Uterus (tissue), 2 donors: Measurements from ENCODE around the gene USP53.
"Not testable (repeated sequence)": the region's sequence is repeated elsewhere in the genome, so short reads cannot be mapped to it uniquely, and the experiment has no call there.

Source experiments
- POLR2A ChIP-seq, 2 donors: fragments of 450-650 bp; IDR thresholded peaks; one replicate each; pipeline ENCODE4 v1.6.1; 2016; ENCODE audit warnings: antibody characterized with exemption in 2 of 2, mild to moderate bottlenecking in 1 of 2, moderate library complexity in 1 of 2
- TF ChIP-seq, protein P1 (sequence below), 4 experiments: fragments of 200-600 bp in 2 of 4; fragments of 450-650 bp in 2 of 4; sonication (generic) in 2 of 4; IDR thresholded peaks; one replicate each; pipeline ENCODE4 v1.5.1; 2016 to 2019; ENCODE audit warnings: antibody characterized with exemption in 4 of 4, mild to moderate bottlenecking in 2 of 4, moderate library complexity in 1 of 4

DNA sequence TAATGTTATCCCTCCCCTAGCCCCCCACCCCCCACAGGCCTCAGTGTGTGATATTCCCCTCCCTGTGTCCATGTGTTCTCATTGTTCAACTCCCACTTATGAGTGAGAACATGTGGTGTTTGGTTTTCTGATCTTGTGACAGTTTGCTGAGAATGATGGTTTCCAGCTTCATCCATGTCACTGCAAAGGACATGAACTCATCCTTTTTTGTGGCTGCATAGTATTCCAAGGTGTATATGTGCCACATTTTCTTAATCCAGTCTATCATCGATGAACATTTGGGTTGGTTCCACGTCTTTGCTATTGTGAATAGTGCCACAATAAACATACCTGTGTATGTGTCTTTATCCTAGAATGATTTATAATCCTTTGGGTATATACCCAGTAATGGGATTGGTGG, 38.5 kb downstream of the USP53 start:
- TF ChIP-seq, protein P1, sequence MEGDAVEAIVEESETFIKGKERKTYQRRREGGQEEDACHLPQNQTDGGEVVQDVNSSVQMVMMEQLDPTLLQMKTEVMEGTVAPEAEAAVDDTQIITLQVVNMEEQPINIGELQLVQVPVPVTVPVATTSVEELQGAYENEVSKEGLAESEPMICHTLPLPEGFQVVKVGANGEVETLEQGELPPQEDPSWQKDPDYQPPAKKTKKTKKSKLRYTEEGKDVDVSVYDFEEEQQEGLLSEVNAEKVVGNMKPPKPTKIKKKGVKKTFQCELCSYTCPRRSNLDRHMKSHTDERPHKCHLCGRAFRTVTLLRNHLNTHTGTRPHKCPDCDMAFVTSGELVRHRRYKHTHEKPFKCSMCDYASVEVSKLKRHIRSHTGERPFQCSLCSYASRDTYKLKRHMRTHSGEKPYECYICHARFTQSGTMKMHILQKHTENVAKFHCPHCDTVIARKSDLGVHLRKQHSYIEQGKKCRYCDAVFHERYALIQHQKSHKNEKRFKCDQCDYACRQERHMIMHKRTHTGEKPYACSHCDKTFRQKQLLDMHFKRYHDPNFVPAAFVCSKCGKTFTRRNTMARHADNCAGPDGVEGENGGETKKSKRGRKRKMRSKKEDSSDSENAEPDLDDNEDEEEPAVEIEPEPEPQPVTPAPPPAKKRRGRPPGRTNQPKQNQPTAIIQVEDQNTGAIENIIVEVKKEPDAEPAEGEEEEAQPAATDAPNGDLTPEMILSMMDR (IDR thresholded peaks at IDR 0.05): not testable (repeated sequence)
- not testable (repeated sequence) for TF ChIP-seq POLR2A (IDR thresholded peaks at IDR 0.05)
